GM18526 (cell line): ENCODE data around the gene MGAT2.

ENCODE experiments used
- POLR2A ChIP-seq: IDR thresholded peaks from 3 replicates; pipeline ENCODE4 v1.6.1; 2011; ENCODE audit not compliant: insufficient read length; ENCODE audit errors: extremely low read depth

MGAT2 gene

DNA sequence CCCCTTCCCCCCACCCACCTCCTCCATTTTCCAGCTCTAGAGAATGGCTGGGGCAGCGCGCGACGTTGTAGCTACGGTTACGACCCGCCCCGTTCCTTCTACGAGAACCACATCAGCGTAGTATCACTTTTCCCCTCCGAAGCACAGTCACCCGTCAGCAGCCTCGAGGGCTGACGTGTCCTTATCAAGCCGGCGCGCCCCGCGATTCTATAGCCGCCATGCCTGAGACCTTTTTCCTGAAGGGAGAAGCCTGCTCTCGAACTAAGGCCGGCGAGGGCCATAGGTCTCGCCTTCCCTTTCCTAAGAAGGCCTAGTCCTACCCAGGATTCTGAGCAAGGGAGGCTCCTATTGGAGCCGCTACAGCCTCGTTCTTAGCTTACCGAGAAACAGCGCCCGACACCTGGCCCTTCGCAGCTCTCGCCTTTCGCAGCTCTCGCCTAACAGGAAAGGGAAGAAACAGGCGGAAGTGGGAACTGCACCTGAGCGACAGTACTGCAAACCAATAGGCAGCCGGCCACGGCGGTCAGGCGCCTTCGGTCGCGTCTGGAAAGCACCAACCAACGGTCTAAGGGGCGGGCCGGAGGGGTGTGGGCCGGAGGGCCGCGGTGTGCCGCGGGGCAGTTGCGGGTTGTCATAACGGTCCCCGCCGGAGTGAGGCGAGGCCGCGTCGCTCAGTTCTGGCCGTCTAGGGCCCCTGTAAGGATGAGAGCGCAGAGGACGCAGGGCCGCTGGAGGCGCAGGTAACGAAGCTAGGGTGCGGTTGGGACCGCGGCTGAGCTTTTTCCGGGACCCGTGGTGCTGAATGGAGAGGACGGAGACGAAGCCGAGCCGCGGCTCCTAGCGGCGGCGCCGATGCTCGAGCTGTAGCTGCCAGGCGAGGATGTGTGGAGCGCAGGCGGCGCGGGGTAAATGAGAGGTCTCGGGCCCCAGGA, at the start of gene MGAT2, which contains the start of gene RPL36AL:
TSS of gene MGAT2 (plus strand) at position 618 of the 932 bp plus-strand sequence. CDS start 470 bp downstream, outside the sequence.
TSS of gene RPL36AL (minus strand) at position 445 of the 932 bp plus-strand sequence. CDS start 1,522 bp downstream, outside the sequence.
- peak; percentile 98 for TF ChIP-seq POLR2A

DNA sequence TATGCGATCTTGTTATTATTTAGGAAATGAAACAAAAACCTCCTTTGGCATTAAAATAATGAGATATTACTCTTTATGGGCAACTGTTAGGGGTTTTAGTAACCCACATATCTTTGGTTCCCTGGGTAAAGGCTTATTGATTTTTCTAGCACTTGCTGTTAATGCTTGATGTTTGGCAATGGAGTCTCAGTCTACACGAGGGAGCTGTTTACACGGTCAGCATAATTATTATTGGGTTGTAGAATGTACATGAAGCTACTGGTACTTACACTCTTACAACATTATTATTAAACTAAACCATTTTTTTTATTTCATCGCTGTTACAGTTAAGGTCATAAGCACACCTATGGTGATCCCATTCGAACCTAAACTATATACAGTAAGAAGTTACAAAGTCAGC, 46.6 kb upstream of the MGAT2 start:
- no peak for TF ChIP-seq POLR2A

DNA sequence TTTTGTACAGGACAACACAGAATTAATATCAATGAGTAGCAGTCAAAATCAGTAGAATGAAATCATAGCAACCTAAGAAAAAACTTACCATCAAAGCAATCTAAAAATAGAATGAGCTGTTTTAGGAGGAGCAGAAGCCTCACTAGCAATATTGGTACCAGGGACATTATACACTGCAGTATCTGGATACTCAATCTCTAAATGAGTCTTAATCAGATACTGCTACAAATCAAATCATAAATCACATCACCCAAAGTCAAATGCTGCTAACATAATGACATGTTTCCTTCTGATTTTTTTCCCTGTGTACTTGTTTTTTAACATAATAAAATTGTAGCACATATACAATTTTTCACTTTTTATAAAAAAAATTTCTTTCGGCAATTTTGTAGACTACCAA, 42.5 kb upstream of the MGAT2 start:
- TF ChIP-seq POLR2A, result no peak

DNA sequence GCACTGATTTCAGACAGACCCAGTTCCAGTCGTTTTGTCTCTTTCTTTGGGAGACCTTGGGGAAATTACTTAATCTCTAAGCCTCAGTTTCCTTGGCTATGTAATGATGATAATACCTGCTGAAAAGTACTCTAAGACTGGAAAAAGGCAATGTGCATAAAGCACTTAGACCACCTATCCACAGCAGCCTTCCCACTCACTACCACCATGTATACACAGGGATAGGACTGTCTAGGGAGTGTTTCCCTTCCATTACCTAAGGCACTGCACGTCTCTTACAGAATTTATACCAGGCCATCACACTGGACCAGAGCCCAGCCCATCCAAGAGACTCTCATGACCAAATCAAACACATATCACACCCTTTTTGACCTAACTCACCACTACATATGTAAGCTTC, 40.8 kb upstream of the MGAT2 start:
- TF ChIP-seq POLR2A, result no peak

DNA sequence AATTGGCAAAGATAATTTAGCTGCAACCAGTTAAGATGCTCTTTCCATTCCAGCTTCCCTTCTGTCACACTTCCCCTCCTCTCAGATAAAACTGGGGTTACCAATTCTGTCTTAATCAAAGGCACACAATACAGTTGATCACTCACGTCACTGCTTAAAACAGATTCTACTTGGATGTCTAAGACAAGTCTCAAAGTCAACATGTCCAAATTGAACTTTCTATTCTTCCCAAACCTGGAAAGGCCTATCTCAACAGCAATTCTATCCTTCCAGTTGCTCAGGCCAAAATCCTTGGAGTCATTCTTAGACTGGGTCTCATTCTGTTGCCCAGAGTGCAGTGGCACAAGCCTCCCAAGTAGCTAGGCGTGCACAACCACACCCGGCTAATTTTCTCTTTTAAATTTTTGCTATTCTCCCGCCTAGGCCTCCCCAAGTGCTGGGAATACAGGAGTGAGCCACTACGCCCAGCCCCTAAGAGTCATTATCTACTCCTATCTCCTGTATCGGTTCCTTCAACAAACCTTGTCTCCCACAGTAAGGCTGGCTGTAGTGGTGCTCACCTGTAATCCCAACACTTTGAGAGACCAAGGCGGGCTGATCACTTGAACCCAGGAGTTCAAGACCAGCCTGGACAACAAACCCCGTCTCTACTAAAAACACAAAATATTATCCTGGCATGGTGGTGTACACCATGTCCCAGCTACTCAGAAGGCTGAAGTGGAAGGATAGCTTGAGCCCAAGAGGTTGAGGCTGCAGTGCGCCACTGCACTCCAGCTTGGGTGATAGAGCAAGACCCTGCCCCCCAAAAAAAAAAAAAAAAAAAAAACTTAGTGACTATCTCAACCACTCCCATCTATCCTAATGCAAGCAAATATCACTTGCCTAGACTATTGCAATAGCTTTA, 39.1 kb upstream of the MGAT2 start:
- peak; percentile 24 for TF ChIP-seq POLR2A

DNA sequence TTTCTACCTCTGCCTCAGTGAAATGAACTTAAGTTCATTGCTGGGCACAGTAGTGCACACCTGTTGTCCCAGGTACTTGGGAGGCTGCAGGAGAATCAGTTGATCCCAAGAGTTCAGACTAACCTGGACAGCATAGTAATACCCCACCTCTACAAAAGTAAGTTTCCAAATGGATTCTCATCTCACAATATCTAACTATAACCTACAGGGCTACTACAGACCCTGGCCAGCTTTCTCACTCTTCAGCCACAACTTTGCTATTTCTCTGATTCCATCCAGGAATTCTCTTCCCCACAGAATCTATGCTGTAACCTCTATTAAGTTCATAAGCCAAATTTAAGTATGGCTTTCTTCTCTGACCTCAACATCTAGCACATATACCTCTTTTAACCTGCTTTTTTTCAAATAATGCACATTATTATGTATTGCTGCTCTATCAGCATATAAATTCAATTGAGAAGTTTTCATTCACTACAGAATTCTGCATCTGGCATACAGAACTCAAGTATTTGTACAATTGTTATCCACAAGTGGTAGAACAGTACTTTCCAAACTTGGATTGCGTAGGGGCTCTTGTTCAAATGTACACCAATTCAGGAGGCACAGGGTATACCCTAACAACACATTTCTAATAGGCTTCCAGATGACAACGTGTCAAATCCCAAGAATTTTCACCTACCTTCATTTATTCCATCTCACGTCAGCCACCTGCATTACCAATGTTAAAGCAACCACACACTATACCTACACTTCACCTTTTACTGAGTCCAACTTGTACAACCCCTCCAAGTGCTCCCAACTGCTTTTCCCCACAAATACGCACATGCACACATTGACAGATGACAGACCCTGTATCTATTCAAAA, 38.3 kb upstream of the MGAT2 start:
- no peak for TF ChIP-seq POLR2A

DNA sequence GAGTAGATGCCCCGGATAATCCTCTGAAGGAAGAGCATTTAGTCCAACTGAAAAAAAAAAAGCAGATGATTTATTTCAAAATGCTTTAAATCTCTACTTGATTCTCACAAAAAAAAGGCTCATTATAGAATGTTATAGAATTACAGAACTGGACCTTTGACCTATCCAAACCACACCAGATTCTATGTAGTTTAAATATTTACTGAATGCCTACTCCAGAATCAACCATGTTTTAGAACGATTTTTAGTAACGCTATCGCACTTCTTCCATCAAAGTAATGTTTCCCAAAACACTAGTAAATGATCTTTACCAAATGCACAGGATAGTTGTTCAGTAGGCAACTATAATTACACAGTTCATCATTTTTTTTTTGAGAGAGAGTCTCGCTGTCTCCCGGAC, 37.0 kb upstream of the MGAT2 start:
- TF ChIP-seq POLR2A, result no peak

DNA sequence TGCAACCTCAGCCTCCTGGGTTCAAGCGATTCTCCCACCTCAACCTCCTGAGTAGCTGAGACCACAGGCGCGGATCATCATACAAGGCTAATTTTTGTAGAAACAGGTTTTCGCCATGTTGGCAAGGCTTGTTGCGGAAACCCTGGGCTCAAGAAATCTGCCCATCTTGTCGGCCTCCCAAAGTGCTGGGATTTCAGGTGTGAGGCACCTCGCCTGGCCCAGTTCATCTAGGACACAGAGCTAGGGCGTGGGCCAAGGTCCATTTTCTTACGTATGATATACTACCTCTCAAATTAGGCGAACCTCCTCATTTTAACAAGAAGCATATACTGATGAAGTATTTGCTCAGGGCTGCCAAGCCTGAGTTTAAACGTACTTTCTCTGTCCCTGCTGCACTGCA, 36.5 kb upstream of the MGAT2 start:
- TF ChIP-seq POLR2A, result no peak

DNA sequence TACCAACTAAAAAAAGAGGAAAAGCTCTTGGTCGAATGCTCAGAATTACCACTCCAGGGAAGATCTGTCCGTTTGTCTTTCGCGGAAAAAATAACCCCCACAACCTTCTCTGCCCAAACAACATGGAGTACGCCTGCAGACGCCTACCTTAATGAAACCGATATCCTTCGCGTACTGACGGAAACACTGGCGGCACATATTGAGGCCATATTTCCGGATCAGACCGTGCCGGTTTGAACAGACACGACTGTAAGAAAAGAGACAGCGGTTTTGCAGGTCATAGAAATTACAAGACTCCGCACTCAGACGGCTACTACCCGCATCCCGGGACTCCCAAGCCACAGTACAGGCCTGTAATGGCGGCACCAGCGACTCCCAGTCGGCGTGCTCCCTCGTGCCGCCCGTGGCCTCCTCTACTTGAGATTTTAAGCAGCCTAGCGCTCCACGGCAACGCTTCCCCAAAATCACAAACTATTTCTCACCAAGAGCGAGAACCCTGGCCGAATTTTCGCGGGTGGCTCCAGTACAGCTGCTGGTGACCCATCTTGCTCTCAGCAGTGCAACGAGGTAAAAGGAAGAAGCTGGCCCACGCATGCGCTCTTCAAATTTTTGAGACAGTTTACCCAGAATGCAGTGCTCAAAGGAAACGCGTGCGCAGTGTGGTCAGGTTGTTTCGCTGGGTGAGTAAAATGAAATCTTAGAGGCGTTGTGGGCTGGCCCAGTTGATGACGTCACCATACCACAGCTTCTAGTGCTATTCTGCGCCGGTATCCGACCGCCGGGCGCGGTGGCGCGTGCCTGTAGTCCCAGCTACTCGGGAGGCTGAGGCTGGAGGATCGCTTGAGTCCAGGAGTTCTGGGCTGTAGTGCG, 34.6 kb upstream of the MGAT2 start, which contains the start of gene RPS29:
TSS of gene RPS29 (minus strand) at position 578 of the 870 bp plus-strand sequence. CDS start at position 544, 34 bp downstream.
- TF ChIP-seq POLR2A, result peak; percentile 89

DNA sequence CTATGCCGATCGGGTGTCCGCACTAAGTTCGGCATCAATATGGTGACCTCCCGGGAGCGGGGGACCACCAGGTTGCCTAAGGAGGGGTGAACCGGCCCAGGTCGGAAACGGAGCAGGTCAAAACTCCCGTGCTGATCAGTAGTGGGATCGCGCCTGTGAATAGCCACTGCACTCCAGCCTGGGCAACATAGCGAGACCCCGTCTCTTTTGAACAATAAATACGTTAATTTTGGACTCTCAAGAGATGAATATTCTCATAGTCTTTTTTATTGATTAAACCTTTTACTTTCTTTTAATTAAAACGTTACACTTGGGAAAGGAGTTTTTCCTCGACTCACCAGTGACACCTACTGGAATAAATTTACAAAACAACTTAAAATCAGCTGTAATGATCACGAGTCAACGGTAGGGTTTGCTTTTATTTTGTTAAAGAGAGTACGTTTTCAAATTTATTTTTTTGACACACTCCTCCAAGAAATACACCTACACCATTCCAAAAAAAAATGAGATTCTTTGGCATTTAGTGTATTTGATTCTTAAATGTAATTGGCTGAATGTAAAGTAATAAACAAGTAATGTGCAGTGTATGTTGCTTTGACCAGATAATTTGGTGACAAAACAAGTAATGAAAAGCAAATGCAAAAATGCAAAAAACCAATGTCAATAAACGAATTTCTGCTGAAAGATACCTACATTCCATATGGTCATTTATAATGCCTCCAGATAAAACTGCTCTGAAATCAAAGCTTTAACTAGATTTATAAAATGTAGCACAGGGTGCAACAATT, 33.7 kb upstream of the MGAT2 start:
- no peak for TF ChIP-seq POLR2A

DNA sequence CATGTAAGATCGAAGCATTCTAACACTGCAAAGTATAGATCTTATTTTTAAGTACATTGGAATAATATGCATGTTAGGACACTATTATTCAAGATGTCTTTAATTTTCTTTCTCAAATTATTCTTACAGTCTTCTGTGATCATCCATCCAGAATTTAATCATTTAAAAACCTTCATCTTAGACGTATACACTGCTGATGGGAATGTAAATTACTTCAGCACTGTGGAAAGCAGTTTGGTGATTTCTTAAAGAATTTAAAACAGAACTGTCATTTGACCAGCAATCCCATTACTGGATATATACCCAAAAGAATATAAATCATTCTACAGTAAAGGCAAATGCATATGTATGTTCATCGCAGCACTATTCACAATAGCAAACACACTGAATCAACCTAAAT, 31.2 kb upstream of the MGAT2 start:
- TF ChIP-seq POLR2A, result no peak

DNA sequence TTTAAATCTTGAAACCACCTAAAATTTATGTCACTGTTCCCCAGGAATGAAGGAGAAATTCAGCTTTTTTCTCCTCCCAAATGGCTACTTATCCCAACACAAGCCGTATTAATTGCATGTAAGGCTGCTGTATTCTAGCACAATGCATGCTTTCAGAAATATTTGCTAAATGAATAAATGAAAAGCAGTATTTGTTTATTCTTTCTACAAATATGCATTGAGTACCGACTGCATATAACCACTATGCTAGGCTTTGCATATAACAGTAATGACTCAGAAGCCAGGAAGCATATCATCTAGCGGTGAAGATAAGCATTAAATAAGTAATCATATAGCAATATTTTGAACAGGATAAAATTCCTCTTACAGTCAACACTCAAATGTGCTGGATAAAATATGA, 27.6 kb upstream of the MGAT2 start:
- no peak for TF ChIP-seq POLR2A

DNA sequence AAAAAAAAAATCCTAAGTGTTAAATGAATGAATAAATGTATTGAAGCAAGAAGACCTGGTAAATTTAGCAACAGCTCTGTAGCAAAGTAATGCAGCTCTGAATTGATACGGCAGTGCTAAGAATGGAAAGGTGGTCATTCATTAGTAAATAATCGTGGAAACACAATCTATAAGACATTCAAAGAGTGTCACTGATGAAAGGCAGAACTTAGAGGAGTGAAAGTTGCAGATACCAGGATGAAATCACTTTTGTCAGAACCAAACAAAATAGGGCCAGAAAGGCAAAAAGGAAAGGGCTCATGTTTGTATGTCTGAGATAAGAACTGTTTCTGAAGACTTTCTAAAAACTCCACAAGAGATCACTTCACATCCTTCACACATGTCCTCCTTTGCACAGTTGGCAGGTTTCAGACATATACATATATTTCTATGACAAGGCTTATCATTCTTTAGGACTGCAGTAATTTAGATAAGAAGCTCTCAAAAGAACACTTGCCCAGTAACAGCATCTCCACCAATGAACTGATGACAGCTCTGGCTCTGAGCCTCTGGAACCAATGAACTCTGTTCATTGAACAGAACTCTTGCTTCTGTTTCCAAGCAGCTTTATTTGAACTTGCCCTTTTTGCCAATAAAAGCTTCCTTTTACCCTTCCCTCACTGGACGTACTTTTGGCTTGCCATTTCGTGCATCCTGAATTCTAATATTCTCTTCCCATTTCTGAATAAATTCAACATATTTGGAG, 26.1 kb upstream of the MGAT2 start:
- TF ChIP-seq POLR2A, result no peak

DNA sequence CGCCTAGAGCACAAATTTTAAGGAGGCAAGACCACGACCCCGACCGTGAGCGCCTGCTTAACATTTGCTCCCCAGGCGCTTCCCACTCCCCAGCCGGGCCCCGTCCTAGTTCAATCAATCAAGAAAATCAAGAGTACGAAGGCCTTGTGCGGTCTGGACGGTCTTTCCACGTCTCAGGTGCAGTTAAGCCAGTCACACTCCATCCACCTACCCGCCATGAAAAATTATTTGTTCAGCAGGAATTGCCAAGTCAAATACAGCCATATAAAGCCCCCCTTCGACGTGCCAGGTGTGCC, 22.5 kb upstream of the MGAT2 start:
- TF ChIP-seq POLR2A, result no peak
